Measurements from ENCODE around the gene FNIP1.

- TF ChIP-seq, protein P1, sequence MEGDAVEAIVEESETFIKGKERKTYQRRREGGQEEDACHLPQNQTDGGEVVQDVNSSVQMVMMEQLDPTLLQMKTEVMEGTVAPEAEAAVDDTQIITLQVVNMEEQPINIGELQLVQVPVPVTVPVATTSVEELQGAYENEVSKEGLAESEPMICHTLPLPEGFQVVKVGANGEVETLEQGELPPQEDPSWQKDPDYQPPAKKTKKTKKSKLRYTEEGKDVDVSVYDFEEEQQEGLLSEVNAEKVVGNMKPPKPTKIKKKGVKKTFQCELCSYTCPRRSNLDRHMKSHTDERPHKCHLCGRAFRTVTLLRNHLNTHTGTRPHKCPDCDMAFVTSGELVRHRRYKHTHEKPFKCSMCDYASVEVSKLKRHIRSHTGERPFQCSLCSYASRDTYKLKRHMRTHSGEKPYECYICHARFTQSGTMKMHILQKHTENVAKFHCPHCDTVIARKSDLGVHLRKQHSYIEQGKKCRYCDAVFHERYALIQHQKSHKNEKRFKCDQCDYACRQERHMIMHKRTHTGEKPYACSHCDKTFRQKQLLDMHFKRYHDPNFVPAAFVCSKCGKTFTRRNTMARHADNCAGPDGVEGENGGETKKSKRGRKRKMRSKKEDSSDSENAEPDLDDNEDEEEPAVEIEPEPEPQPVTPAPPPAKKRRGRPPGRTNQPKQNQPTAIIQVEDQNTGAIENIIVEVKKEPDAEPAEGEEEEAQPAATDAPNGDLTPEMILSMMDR (optimal IDR thresholded peaks at IDR 0.05 in 1 of 3, IDR thresholded peaks at IDR 0.05 in 1 of 3, conservative IDR thresholded peaks at IDR 0.05 in 1 of 3; ENCODE audit: extremely low read depth in 1 of 3, insufficient read depth in 2 of 3, low read length in 3 of 3): no peak
- no peak for TF ChIP-seq EZH2 (IDR thresholded peaks at IDR 0.05; ENCODE audit: low read length)
Observed at GRCh38 chr5:131684595-131684994, 112.2 kb downstream of the FNIP1 start.

Measured in keratinocyte (primary cell).